ENCODE measurements around the gene USP34.

DNA sequence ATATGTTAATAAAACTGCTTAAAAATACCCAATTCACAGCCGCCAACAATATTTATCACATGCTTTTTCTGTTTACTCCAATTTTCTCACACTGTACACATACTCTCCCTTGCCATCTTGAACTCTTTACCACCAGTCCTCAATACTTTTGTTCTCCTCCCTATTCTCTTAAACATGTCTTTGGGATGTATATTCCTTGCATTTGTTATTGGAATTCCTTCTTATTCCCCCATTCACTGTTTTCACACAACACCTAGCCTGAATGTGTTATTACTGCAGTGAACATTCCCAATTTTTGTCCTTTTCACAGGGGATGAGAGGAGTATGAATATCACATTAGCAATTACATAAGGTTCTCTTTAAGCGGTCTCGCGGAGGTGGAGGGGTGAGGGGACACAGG lies 94.7 kb downstream of the USP34 start:
- TF ChIP-seq POLR2A (IDR thresholded peaks at IDR 0.05; ENCODE audit: low read length) (no peak), GATA1 (IDR thresholded peaks at IDR 0.05; ENCODE audit: low read depth, low read length) (no peak)

Data from erythroblast (primary cell).